ENCODE data around the gene RCSD1.

RCSD1 gene

DNA sequence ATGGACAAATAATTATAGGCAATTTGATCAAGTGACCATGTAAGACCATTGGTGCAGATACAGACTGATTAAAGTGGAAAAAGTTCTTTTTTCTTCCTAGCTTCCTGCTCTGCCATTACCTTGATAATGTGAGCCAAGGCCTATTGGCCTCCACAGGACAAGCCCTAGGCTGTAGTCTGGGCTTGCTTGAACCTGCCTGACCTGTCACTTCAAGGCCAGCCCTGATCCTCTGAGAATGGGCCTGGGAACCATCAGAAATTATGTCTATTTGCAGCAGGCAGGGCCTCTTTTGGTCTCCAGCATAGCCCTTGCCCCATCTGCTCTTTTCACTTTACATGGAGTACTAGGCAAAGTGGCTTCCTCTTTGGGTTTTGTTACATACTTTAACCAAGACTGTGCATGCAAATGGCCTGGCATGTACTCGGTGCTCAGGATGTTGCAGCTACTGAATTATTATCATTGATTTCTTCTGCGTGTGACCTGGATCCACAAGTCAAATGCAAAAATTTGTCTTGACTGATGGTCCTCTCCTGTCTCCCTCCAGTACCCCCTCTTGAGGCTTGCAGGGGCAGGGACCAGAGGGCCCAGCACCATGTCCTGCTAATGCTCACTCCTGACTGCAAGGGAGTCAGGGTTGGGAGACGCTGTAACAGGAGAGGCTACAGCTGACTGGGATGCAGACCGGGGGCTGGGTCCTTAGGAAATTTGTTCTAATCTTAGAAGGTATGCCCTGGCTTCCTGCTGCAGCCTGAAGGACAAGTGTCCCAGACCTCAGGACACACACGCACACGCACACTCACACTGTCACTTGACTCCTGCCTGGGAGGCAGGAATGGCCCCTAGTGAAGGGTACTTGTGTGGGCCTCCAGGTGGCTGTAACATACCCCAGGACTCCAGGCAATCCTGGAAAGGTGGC lies 39.4 kb downstream of the RCSD1 start:
- peaks cover 100% of the 10 kb centered on the region in 11 experiments for H4K20me1 ChIP-seq
- no peak overlapping the region; a peak in 1 of 22 replicates for H3K27ac ChIP-seq
- H3K36me3 ChIP-seq, result peaks cover 85 to 100% (median 100%) of the 10 kb centered on the region in 11 experiments

DNA sequence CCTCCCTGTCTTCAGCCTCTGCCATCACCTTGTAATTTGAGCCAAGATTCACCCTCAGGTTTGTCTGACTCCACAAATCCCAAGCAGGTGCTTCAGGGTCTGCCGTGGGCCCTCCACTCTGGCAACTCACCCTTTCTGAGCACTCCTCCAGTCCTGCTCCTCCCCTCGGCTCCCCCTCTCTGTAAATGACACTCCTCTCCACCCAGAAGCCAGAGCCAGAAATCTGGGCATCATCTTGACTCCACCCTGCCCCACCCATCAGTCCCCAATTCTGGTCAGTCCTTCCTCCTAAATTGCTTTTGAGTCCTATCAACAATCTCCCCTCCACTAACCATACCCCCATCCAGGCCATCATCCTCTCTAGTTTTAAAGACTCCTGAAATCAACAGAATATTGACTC lies 40.5 kb downstream of the RCSD1 start:
- Histone ChIP-seq H3K4me1 (peaks cover 72 to 100% (median 93%) of the 10 kb centered on the region in 10 experiments), H3K4me3 (no peak overlapping the region)

More for the DNA sequence above, 39.4 kb downstream of the RCSD1 start:
- no peak overlapping the region for H3K4me3 ChIP-seq
- no peak for TF ChIP-seq Cebpa-rat (IDR thresholded peaks at IDR 0.05)
- no peak overlapping the region for H3K9ac ChIP-seq
- H3K4me1 ChIP-seq, result peaks cover 81 to 100% (median 98%) of the 10 kb centered on the region in 10 experiments
- no peaks in the 10 kb centered on the region for H3K27me3 ChIP-seq
- H3K4me2 ChIP-seq, result peak overlapping the region in 10 of 11 experiments; percentile 12 to 95 (median 46); a peak in 14 of 22 replicates
- no peaks in the 10 kb centered on the region for H3K9me3 ChIP-seq (replicated peaks in 1 of 11)

DNA sequence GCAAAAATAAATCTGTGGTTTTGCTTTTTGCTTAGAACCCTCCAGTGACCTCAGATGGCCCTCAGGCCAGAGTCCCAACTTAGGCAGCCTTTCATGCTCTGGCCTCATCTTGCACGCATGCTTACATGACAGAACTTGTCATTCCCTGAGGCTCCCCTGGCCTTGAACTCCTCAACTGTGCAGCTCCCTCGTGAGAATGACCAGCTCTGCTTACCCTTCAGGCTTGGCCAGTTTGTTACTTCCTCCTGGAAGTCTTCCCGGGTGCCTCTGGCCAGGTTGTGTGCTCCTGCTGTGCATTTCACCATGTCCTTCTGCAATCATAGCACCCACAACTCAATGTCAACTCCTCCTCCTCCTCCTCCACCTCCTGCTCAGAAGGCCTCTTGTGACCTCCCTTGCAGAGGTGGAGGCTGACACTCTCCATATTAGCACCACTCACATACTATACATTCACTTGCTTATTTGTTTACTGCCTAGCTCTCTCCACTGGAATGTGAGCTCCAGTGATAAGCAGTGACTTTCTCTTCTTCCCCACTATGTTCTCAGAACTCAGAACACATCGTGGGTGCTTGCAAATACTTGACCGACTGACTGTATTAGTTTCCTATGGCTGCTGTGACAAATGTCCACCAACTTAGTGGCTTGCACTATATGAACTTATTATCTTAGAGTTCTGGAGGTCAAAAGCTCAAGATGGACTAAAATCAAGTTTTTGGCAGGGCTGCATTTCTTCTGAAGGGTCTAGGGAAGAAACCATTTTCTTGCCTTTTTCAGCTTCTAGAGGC lies 41.9 kb downstream of the RCSD1 start:
- Histone ChIP-seq H3K4me2 (peak overlapping the region in 9 of 11 experiments; percentile 2 to 95 (median 19); a peak in 13 of 22 replicates), H3K27me3 (no peaks in the 10 kb centered on the region), H3K9ac (no peak overlapping the region), H3K36me3 (peaks cover 85 to 100% (median 100%) of the 10 kb centered on the region in 11 experiments), H3K4me1 (peaks cover 71 to 100% (median 93%) of the 10 kb centered on the region in 10 experiments), H3K4me3 (no peak overlapping the region), H4K20me1 (peaks cover 98 to 100% (median 100%) of the 10 kb centered on the region in 11 experiments), H3K9me3 (replicated peaks in 1 of 11) (no peaks in the 10 kb centered on the region), H3K27ac (0 out of 22 replicates have a peak overlapping the region, but pooled peaks of 1 of the 11 experiments have one; percentile 2)
- no peak for TF ChIP-seq Cebpa-rat (IDR thresholded peaks at IDR 0.05)

More for the DNA sequence above, 40.5 kb downstream of the RCSD1 start:
- Histone ChIP-seq H3K36me3 (peaks cover 84 to 100% (median 99%) of the 10 kb centered on the region in 11 experiments), H4K20me1 (peaks cover 98 to 100% (median 100%) of the 10 kb centered on the region in 11 experiments), H3K4me2 (peak overlapping the region in 8 of 11 experiments; percentile 10 to 95 (median 32); a peak in 13 of 22 replicates), H3K9me3 (replicated peaks in 1 of 11) (no peaks in the 10 kb centered on the region), H3K27me3 (no peaks in the 10 kb centered on the region), H3K9ac (no peak overlapping the region), H3K27ac (peak overlapping the region in 1 of 11 experiments; percentile 2; a peak in 2 of 22 replicates)
- no peak for TF ChIP-seq Cebpa-rat (IDR thresholded peaks at IDR 0.05)

DNA sequence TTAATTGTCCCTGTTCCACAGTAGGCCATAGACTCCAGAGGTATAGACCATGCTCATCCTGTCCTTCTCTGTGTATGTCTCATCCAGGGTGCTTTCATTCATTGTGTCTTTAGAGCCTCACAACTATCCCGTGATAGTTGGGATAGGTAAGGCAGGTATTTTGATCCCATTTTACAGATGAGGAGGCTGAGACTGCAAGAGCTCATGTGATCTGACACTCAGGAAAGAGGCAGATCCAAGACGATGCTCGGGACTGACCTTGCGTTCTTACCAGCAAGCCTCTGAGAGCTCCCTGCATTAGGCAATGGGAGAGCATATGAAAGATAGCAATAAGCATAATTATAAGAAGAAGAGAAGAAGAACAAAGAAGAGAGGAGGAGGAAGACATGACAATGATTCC lies 42.8 kb downstream of the RCSD1 start:
- Histone ChIP-seq H3K4me3 (no peak overlapping the region), H3K27me3 (no peaks in the 10 kb centered on the region), H3K27ac (no peak overlapping the region), H3K9me3 (replicated peaks in 1 of 11) (no peaks in the 10 kb centered on the region), H3K9ac (no peak overlapping the region), H4K20me1 (peaks cover 98 to 100% (median 100%) of the 10 kb centered on the region in 11 experiments), H3K4me1 (peaks cover 71 to 100% (median 93%) of the 10 kb centered on the region in 10 experiments), H3K36me3 (peaks cover 81 to 100% (median 100%) of the 10 kb centered on the region in 11 experiments), H3K4me2 (peak overlapping the region in 1 of 11 experiments; percentile 19; a peak in 2 of 22 replicates)
- TF ChIP-seq Cebpa-rat (IDR thresholded peaks at IDR 0.05), result no peak

DNA sequence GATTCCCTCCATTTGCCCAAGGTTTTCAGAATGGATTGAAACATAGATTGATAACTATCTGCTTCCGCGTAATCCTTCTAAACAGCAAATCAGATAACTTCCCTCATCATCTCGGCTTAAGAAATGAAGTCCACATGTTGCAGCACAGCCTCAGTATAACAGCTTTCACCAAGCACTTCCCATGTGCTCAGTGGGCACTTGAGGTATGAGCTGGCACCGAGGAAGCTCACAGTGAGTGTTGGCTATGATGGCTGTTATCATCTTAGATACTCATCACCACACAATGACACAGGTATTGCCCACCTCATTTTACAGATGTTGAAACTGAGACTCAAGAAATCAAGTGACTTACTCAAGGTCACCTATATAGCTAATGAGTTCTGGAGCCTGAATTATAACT lies 43.2 kb downstream of the RCSD1 start:
- Histone ChIP-seq H3K9ac (no peak overlapping the region), H3K4me1 (peaks cover 67 to 100% (median 91%) of the 10 kb centered on the region in 10 experiments), H3K9me3 (replicated peaks in 1 of 11) (no peaks in the 10 kb centered on the region), H3K27me3 (no peaks in the 10 kb centered on the region), H3K4me3 (no peak overlapping the region), H4K20me1 (peaks cover 97 to 100% (median 100%) of the 10 kb centered on the region in 11 experiments), H3K27ac (no peak overlapping the region), H3K36me3 (peaks cover 79 to 100% (median 100%) of the 10 kb centered on the region in 11 experiments), H3K4me2 (peak overlapping the region in 6 of 11 experiments; percentile 9 to 52 (median 29); a peak in 5 of 22 replicates)
- no peak for TF ChIP-seq Cebpa-rat (IDR thresholded peaks at IDR 0.05)

DNA sequence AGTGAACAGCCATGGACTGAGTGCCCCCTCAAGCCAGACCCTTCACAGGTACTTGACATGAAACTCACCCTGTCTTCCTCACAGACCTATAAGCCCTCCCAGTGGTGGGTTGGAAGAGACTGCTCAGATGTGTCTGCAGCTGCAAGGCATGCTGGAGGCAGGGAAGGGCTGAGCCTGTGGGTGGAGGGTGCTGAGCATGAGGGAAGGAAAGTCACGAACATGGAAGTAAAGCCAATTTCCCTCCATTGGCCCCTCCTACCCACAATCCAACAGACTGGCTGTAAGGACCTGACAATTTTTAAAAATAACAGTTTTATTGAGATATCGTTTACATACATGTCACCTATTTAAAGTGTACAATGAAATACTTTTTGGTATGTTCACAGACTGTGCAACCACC lies 44.1 kb downstream of the RCSD1 start:
- H3K9ac ChIP-seq, result 0 out of 22 replicates have a peak overlapping the region, but pooled peaks of 1 of the 11 experiments have one; percentile 13
- H4K20me1 ChIP-seq, result peaks cover 97 to 100% (median 100%) of the 10 kb centered on the region in 11 experiments
- peak overlapping the region in 5 of 11 experiments; percentile 9 to 52 (median 33); a peak in 5 of 22 replicates for H3K4me2 ChIP-seq
- peaks cover 88 to 100% (median 100%) of the 10 kb centered on the region in 11 experiments for H3K36me3 ChIP-seq
- peaks cover 62 to 100% (median 91%) of the 10 kb centered on the region in 10 experiments for H3K4me1 ChIP-seq
- no peaks in the 10 kb centered on the region for H3K9me3 ChIP-seq (replicated peaks in 1 of 11)
- no peak overlapping the region for H3K27ac ChIP-seq
- H3K27me3 ChIP-seq, result no peaks in the 10 kb centered on the region
- H3K4me3 ChIP-seq, result no peak overlapping the region
- TF ChIP-seq Cebpa-rat (IDR thresholded peaks at IDR 0.05), result no peak

DNA sequence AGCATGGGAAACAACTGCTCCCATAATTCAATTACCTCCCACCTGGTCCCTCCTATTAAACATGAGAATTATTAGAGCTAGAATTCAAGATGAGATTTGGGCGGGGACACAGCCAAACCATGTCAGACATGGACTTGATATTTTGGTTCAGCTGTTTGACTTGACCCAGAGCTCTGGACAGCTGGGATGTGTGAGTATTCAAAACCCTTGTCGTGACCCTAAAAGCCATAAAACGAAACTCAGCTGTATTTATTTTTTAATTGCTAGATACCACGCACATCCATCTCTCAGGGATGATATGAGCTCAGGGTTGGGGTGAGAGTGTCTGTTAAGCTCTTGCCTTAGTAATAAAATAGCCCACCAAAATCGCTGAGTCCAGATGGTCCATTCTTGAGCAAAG lies 45.4 kb downstream of the RCSD1 start:
- peaks cover 66 to 100% (median 91%) of the 10 kb centered on the region in 10 experiments for H3K4me1 ChIP-seq
- H3K27ac ChIP-seq, result no peak overlapping the region
- no peaks in the 10 kb centered on the region for H3K9me3 ChIP-seq (replicated peaks in 1 of 11)
- H3K4me2 ChIP-seq, result peak overlapping the region in 6 of 11 experiments; percentile 8 to 47 (median 14); a peak in 6 of 22 replicates
- H4K20me1 ChIP-seq, result peaks cover 97 to 100% (median 100%) of the 10 kb centered on the region in 11 experiments
- H3K36me3 ChIP-seq, result peaks cover 88 to 100% (median 100%) of the 10 kb centered on the region in 11 experiments
- H3K4me3 ChIP-seq, result no peak overlapping the region
- TF ChIP-seq Cebpa-rat (IDR thresholded peaks at IDR 0.05), result no peak
- no peak overlapping the region for H3K9ac ChIP-seq
- no peaks in the 10 kb centered on the region for H3K27me3 ChIP-seq

DNA sequence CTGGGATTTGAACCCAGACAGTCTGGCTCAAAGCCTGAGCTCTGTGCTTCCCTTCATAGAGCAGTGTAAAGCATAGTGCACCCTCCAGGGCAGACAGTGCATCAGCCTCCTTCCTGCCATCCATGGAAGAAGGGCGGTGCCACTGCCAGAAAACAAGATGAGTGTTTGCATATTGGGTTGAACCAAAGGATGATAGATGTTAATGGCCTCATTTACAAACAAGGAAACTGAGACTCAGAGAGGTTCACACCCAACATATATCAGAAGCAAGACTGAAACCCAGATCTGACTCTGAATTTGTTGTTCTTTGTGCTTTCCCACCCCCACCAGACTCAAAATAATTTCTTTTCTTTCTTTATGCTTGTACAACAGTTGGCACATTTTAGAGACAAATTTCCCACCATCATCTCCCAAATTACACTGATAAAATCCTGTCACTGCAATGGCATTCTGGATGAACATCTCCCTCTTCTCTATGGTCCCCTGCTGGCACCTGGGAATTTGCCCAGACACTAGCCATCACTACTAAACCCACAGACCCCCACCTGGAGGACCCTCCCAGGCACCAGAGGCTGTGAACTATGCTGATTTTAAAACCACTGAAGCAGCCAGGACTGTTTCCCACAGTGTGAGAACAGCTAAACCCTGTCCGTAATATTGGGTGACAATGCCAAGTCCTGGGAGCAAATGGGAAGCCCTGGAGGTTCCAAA lies 46.3 kb downstream of the RCSD1 start:
- H3K9ac ChIP-seq, result no peak overlapping the region

More for the DNA sequence above, 46.3 kb downstream of the RCSD1 start:
- peaks cover 97 to 100% (median 100%) of the 10 kb centered on the region in 11 experiments for H4K20me1 ChIP-seq
- peaks cover 88 to 100% (median 100%) of the 10 kb centered on the region in 11 experiments for H3K36me3 ChIP-seq
- TF ChIP-seq Cebpa-rat (IDR thresholded peaks at IDR 0.05), result no peak
- no peaks in the 10 kb centered on the region for H3K27me3 ChIP-seq
- no peak overlapping the region for H3K4me3 ChIP-seq
- H3K4me1 ChIP-seq, result peaks cover 69 to 100% (median 91%) of the 10 kb centered on the region in 10 experiments
- no peaks in the 10 kb centered on the region for H3K9me3 ChIP-seq (replicated peaks in 1 of 11)
- peak overlapping the region in 7 of 11 experiments; percentile 3 to 47 (median 14); a peak in 10 of 22 replicates for H3K4me2 ChIP-seq
- peak overlapping the region in 2 of 11 experiments; percentile 6 to 25; a peak in 2 of 22 replicates for H3K27ac ChIP-seq
